Measurements from ENCODE around the gene TP53TG3. TPM values are rescaled to one million over a fixed set of nuclear protein-coding genes. Genes with fewer than 3 reads are reported as not detected.

Gene TP53TG3
- total RNA-seq, 1 experiment from 2014 or later, result not detected

Small RNA genes lying within 50 kb of the gene (small RNA-seq; reads per million reads assigned to genes)
- not detected for gene AC138907.6

Measured in Karpas-422 (cell line).